HEK293 (cell line): Measurements from ENCODE around the gene CCR3.

Experiments used
- CTCF ChIP-seq: fragments of 450-650 bp; formaldehyde crosslinking; IDR thresholded peaks from 2 replicates; pipeline ENCODE4 v1.5.1; 2016; ENCODE audit warnings: missing biosample characterization, missing genetic modification characterization
- ZNF184 ChIP-seq: fragments of 450-650 bp; IDR thresholded peaks from 2 replicates; pipeline ENCODE4 v1.5.1; 2018; ENCODE audit warnings: missing biosample characterization, mild to moderate bottlenecking, missing genetic modification characterization
- ZNF549 ChIP-seq: fragments of 450-650 bp; IDR thresholded peaks from 2 replicates; pipeline ENCODE4 v1.5.1; 2018; ENCODE audit warnings: missing biosample characterization, missing genetic modification characterization, mild to moderate bottlenecking, inconsistent platforms, moderate library complexity
- ZNF610 ChIP-seq: fragments of 450-650 bp; formaldehyde crosslinking; IDR thresholded peaks from 2 replicates; pipeline ENCODE4 v1.5.1; 2016; ENCODE audit warnings: missing biosample characterization, missing genetic modification characterization, borderline replicate concordance
- ZNF707 ChIP-seq: fragments of 450-650 bp; formaldehyde crosslinking; IDR thresholded peaks from 2 replicates; pipeline ENCODE4 v1.5.1; 2016; ENCODE audit warnings: missing biosample characterization, missing genetic modification characterization

- TF ChIP-seq CTCF (tag by site-specific recombination): no peak
- no peak for TF ChIP-seq ZNF610
- TF ChIP-seq ZNF549 (tag by site-specific recombination): no peak
- TF ChIP-seq ZNF707 (tag by site-specific recombination): no peak
- TF ChIP-seq ZNF184 (tag by site-specific recombination): no peak
Measured at GRCh38 chr3:46231323-46231722, 10.9 kb upstream of the CCR3 start.
